GM18505 (cell line): Measurements from ENCODE around the gene NECTIN1.

ENCODE experiments used
- ATAC-seq: cut with Tn5 transposase; IDR thresholded peaks from one replicate; pipeline ENCODE4 v1.9.1; 2021; ENCODE audit not compliant: unreplicated experiment
- POLR2A ChIP-seq: IDR thresholded peaks from 4 replicates; pipeline ENCODE4 v1.6.1; 2011; ENCODE audit warnings: borderline replicate concordance; ENCODE audit not compliant: insufficient read depth, insufficient read length; ENCODE audit errors: extremely low read depth

The NECTIN1 gene

GRCh38 chr11:119728651-119729580, at the start of gene NECTIN1:
NECTIN1 (minus strand) TSS chr11:119729200; CDS start chr11:119728553, 647 bp downstream.
- ATAC-seq = peak; percentile 73
- TF ChIP-seq POLR2A = peak; percentile 50

GRCh38 chr11:119778391-119779194, 49.6 kb upstream of the NECTIN1 start:
- no peak for ATAC-seq
- no peak for TF ChIP-seq POLR2A

- no peak for ATAC-seq
- TF ChIP-seq POLR2A = no peak
Observed at GRCh38 chr11:119777940-119778339, 48.9 kb upstream of the NECTIN1 start.

GRCh38 chr11:119776651-119777050, 47.7 kb upstream of the NECTIN1 start:
- TF ChIP-seq POLR2A = no peak
- no peak for ATAC-seq

- no peak for TF ChIP-seq POLR2A
Observed at GRCh38 chr11:119776031-119776636, 47.1 kb upstream of the NECTIN1 start.

GRCh38 chr11:119774172-119774763, 45.3 kb upstream of the NECTIN1 start:
- no peak for ATAC-seq
- no peak for TF ChIP-seq POLR2A

More at GRCh38 chr11:119776031-119776636, 47.1 kb upstream of the NECTIN1 start:
- no peak for ATAC-seq

- ATAC-seq = no peak
- no peak for TF ChIP-seq POLR2A
Observed at GRCh38 chr11:119772641-119773415, 43.8 kb upstream of the NECTIN1 start.

- ATAC-seq = no peak
- TF ChIP-seq POLR2A = no peak
Observed at GRCh38 chr11:119772076-119772475, 43.1 kb upstream of the NECTIN1 start.

- no peak for TF ChIP-seq POLR2A
- no peak for ATAC-seq
Observed at GRCh38 chr11:119771172-119771770, 42.3 kb upstream of the NECTIN1 start.

- ATAC-seq = no peak
- TF ChIP-seq POLR2A = no peak
Observed at GRCh38 chr11:119765628-119766027, 36.6 kb upstream of the NECTIN1 start.

- TF ChIP-seq POLR2A = no peak
- ATAC-seq = no peak
Observed at GRCh38 chr11:119764108-119764868, 35.3 kb upstream of the NECTIN1 start.

GRCh38 chr11:119763071-119763728, 34.2 kb upstream of the NECTIN1 start:
- TF ChIP-seq POLR2A = no peak
- no peak for ATAC-seq
